Pons (tissue), 1 donor: ENCODE measurements around the gene RHOT2.

Experiments used
- DNase-seq: peaks from one replicate; pipeline ENCODE4 v3.0.0-alpha.2; 2016; ENCODE audit warnings: low spot score

RHOT2 gene

GRCh38 chr16:632486-633335 is 35.2 kb upstream of the RHOT2 start:
- DNase-seq: no peak

GRCh38 chr16:633336-634050 is 34.4 kb upstream of the RHOT2 start:
- no peak for DNase-seq

GRCh38 chr16:634051-634670 is 33.8 kb upstream of the RHOT2 start:
- no peak for DNase-seq

DNA sequence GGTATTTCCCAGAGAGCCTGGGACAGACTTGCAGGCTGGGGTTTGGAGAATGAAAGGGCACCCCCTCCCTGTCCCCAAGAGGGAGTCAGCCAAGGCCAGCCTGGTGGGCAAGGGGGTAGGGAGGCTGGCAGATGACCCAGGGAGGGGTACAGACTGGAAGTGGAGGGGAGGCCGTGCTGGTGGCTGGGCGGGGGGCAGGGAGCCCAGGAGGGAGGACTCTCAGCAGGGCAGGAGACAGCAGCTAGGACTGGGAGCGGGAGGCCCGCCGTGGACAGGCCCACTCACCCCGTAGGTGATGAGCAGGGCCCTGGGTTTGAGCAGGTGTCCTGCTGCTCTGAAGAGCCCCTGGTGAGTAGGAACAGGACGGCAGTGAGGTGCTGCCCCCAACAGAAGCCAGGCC is 32.9 kb upstream of the RHOT2 start:
- DNase-seq: no peak

GRCh38 chr16:635573-636205 is 32.2 kb upstream of the RHOT2 start:
- DNase-seq: no peak

DNA sequence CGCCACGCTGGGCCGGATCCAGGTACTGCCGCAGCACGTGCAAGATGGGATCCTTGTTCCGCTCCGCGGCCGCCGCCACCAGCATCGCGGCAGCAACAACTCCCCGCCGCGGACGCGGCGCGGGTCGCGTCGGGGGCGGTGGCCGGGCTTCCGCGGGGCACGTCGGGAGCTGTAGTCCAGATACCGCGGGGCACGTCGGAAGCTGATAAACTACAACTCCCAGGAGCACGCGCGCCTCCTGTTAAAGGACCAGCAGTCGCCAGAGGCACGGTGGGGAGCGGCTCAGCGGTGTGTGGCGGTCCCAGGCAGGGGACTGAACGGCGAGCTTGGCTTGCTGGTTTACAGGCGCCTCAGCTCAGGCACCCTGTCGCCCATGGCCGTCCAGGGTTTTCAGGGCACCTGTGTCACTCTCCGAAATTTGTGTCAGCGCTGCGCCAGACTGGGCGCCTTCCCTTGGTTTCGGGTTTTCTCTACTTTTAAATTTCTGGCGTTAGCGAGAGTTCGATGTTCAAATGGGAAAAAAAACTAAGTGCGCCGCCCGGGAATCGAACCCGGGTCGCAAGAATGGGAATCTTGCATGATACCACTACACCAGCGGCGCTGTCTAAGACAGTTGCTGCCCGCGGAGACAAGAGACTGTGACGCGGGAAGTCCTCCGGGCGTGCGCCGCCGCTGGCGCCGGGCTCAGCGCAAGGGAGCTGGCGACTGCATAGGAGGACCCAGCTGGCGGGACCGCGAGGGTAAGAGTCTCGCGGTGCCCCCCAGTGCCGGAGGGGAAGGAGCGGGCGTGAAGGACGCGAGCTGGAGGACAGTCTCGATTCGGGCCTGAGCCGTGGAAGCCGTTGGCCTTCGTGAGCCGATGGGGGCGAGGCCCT is 31.5 kb upstream of the RHOT2 start, which contains the start of gene METTL26:
Gene METTL26 (minus strand): TSS at position 100 of the 875 bp plus-strand sequence. CDS start 15 bp downstream, at position 85.
- peak; percentile 95 for DNase-seq

DNA sequence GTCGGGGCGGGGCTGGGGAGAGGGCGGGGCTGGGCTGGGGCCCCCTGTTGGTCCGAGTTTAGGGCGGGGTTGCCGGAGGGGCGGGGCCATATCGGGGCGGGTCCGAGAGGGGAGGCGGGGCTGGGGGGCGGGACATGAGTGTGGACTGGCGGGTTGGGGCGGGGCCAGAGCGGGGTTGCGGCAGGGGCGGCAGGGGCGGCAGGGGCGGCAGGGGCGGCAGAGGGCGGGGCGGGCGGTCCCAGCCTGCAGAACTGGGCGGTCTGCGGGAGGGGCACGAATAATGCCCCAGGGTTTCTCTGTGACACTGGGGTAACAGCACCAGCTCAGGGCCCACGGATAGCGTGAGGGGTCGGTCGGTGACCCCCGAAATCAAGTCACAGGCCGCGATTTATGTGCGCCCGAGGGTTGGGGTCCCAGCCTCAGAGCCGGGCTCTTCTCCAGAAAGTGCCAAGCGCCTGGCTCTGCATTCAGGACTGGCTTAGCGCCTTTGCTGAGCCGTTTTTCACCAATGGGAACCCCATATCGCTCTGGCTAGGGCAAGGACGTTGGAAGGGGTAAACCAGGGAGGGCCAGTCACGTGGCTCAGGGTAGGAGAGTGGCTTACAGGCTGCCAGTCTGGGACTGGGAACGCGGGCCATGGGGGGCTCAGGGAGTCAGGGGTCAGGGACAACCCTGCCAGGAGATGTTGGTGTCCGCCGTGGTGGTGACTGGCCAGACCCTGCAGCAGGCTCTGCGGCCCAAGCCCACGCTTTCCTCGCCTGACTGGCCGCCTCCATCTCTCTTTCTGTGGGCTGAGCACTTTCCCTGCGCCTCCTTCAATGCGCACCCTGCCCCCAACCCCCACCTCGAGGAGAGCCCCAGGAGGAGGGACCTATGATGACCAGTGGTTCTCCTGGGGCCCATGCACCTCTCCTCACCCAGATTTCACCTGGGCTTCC is 30.6 kb upstream of the RHOT2 start:
- peak; percentile 56 for DNase-seq

DNA sequence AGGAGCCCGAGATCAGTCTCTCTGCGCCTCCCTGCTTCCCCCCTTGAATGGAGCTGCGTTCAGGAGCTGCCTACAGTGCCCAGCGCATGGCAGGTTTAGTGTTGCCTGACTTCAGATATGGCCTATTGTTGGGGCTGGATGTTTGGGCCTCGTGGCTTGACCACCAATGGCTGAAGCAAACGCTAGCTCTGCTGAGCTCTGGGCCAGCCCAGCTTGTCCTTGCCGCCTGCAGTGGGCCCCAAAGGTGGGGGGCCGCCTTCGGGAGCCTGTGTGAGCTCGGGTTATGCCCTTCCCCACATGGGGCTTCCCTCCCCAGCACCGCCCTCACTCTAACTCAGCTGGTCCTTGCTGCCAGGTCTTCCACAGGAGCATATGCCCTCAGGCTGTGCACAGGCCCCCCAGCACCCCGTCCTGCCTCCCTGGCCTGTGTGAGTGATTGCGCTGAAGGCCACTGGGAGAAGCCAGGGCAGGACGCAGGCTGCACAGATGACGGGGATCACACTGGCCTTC is 29.8 kb upstream of the RHOT2 start:
- DNase-seq: no peak

DNA sequence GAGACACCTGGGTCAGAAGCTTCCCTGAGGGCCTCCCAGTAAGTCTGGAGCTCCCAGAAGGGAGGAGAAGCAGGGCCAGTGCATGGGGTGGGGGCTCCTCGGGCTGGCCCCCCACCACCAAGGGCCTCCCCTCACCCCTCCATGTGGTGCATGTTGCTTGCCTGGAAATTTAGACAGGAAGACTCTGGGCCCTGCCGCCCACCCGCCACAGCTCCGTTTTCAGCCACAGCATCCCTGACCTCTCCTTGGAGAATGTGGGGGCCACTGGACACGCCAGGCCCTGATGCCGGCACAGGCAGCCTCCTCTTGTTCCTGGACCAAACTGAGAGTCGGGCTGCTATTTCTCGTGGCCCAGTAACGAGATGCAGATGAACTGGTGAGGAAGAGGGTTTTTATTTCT is 29.1 kb upstream of the RHOT2 start:
- no peak for DNase-seq

- no peak for DNase-seq
Observed at GRCh38 chr16:640614-641013, 27.3 kb upstream of the RHOT2 start.

- DNase-seq: peak; percentile 50
Observed at GRCh38 chr16:641326-642188, 26.4 kb upstream of the RHOT2 start, which contains the start of gene MCRIP2. MCRIP2 (plus strand) TSS chr16:641828; CDS start chr16:641992, 164 bp downstream.

DNA sequence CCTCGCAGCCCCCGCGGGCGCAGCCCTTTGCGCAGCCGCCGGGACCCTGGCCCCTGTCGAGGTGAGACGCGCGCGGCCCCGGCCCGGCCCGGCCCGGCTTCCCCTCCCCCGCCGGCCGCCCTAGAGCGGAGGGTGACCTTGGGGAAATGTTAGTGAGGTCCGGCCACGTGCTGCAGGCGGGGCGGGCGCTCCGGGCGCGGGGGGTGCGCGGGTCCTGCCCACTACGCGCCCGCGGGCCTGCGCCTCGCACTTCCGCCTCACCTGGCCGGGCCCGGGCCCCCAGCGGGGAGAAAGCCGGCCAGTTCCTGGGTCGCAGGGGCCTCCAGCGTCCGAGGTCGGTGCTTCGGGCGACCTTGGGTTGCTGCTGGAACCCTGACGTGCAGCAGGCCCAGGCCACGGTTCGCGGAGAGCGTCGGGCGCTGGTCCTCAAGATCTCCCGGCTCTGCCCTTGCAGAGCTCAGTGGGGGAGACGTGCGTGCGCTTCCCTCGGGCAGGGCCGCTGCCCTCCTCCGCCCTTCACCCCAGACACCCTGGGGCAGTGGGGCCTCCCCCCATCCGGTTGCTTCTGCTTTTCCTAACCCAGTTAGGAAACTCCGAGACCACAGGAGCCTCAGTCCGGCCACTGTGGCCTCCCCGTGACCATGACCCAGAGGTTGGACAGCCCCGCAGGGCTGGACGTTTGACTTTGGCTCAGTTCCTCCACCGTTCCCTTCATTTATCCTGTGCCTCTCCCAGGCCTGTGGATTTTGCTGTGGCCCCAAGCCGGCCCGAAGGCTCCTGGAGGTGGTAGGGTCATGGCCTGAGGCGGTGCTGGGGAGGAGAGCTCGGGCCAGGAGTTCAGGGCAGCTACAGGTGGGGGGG is 25.5 kb upstream of the RHOT2 start:
- peak; percentile 53 for DNase-seq

DNA sequence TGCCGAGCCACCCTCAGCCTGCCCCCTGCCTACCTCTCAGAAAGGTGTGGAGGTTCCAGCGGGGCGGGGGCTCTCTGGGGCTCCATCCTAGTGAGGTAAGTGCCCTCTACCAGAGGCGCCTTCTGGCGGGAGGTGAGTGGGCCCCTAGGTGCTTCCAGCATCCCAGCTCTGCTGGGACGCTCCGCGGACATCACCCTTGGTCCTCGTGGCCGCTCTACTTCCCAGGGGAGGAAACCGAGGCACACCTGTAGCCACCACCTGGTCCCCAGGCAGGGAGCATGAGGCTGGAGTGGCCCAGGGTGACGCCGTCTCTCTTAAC is 24.9 kb upstream of the RHOT2 start:
- no peak for DNase-seq

GRCh38 chr16:644556-644955 is 23.4 kb upstream of the RHOT2 start:
- DNase-seq: no peak

DNA sequence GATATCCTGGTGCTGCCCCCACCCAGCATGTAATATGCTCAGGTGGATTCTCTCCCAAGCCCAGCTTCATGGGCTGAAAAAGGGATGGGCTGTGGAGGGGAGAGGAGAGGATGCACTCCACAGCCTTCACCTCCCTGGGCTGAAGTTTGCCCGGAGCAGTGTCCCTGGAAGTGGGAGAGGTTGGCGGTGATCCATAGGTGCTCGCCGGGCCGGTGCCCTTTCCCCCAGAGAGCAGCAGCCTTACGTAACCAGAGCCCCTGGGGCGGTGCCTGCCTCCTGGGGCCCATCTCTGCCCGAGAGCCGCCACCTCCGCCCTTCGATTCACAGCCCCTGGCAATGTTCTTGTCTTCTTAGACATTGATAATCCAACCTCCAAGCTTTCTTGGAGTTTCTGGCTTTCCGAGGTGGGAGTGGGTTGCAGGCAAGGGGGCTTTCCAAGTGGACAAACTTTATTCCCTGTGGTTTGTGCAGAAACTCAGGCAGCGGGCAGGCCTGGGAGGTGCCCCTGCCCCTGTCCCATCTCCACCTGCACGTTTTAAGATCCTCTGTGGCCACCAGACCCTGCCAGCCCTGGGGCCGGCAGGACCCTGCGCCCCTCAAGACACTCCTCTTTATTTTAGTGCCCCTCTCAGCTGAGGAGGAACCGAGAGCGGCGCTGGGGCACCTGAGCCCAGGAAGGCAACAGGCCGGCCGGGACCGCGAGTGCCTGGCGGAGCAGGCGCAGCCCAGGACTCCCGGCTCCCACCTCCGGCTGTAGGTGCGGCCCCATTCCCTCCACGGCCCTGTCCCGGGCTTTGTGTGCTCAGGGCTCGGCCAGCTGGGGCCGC is 21.9 kb upstream of the RHOT2 start:
- no peak for DNase-seq

DNA sequence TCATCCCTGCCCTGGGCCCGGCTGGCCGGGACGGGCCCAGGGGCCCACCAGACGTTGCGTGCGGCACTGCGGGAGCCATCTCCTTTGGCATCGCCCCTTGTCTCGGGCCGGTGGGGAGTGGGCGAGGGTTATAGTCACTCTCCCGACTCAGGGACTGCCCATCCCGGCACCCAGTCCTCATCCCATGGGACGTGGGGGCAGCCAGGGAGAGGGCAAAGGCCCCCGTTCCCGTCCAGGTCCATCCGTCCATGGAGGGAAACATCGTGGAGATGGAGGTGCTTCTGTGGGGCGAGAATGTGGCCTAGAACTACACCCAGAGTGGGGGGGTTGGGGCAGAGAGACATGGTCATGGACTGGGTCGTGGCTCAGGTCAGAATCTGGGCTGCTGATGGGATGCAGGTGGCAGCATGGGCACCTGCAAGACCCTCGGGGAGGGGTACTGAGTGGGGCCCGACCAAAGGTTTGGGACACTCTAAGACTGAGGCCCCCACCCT is 21.2 kb upstream of the RHOT2 start:
- DNase-seq: no peak
